ENCODE measurements around the gene SVIL. TPM values are rescaled to one million over a fixed set of nuclear protein-coding genes. Genes with fewer than 3 reads are reported as not detected.
"Not testable (repeated sequence)": the region's sequence is repeated elsewhere in the genome, so short reads cannot be mapped to it uniquely, and the experiment has no call there.

The SVIL gene
- total RNA-seq, 1 experiment from 2014 or later = 10.2 TPM

GRCh38 chr10:29522061-29522855, 112.5 kb downstream of the SVIL start:
- Histone ChIP-seq H3K27ac (peak overlapping the region; percentile 1; the same call in 1 of the 2 replicates), H3K4me3 (peak overlapping the region; percentile 13)
- DNase-seq (ENCODE audit: low read depth in 1 of 2, low spot score in 2 of 2) = peak in 1 of 2 experiments; percentile 37

GRCh38 chr10:29519659-29520058, 115.1 kb downstream of the SVIL start:
- no peak for DNase-seq (ENCODE audit: low read depth in 1 of 2, low spot score in 2 of 2)
- H3K4me1 ChIP-seq (replicated peaks) = peaks cover 16% of the 10 kb centered on the region
- H3K9me3 ChIP-seq (replicated peaks) = no peaks in the 10 kb centered on the region
- H3K4me3 ChIP-seq = no peak overlapping the region
- no peaks in the 10 kb centered on the region for H3K27me3 ChIP-seq (replicated peaks)
- peaks cover 22% of the 10 kb centered on the region; the same call in 1 of the 2 replicates for H3K36me3 ChIP-seq
- H3K27ac ChIP-seq = no peak overlapping the region

More at GRCh38 chr10:29522061-29522855, 112.5 kb downstream of the SVIL start:
- Histone ChIP-seq H3K4me1 (replicated peaks) (peaks cover 16% of the 10 kb centered on the region), H3K36me3 (peaks cover 22% of the 10 kb centered on the region; the same call in 1 of the 2 replicates), H3K27me3 (replicated peaks) (no peaks in the 10 kb centered on the region), H3K9me3 (replicated peaks) (no peaks in the 10 kb centered on the region)

GRCh38 chr10:29517352-29517923, 117.3 kb downstream of the SVIL start:
- Histone ChIP-seq H3K27me3 (replicated peaks) (no peaks in the 10 kb centered on the region), H3K27ac (no peak overlapping the region), H3K36me3 (peaks cover 13% of the 10 kb centered on the region; the same call in 1 of the 2 replicates), H3K9me3 (replicated peaks) (no peaks in the 10 kb centered on the region), H3K4me3 (no peak overlapping the region), H3K4me1 (replicated peaks) (peaks cover 10% of the 10 kb centered on the region)
- DNase-seq (ENCODE audit: low read depth in 1 of 2, low spot score in 2 of 2) = peak; percentile 48 to 65

- H3K9me3 ChIP-seq (replicated peaks) = not testable (repeated sequence)
These were observed 118.3 kb downstream of the SVIL start for GRCh38 chr10:29516309-29516932.

GRCh38 chr10:29515879-29516278, 118.9 kb downstream of the SVIL start:
- H3K9me3 ChIP-seq (replicated peaks); DNase-seq (ENCODE audit: low read depth in 1 of 2, low spot score in 2 of 2): not testable (repeated sequence)
- H3K36me3 ChIP-seq = peaks cover 10% of the 10 kb centered on the region

More at GRCh38 chr10:29516309-29516932, 118.3 kb downstream of the SVIL start:
- peaks cover 12% of the 10 kb centered on the region for H3K36me3 ChIP-seq
- H3K27me3 ChIP-seq (replicated peaks); H3K4me3 ChIP-seq; H3K27ac ChIP-seq; H3K4me1 ChIP-seq (replicated peaks); DNase-seq (ENCODE audit: low read depth in 1 of 2, low spot score in 2 of 2): not testable (repeated sequence)

GRCh38 chr10:29515104-29515503, 119.7 kb downstream of the SVIL start:
- H3K27ac ChIP-seq; H3K4me3 ChIP-seq; H3K4me1 ChIP-seq (replicated peaks); H3K36me3 ChIP-seq; H3K27me3 ChIP-seq (replicated peaks); DNase-seq (ENCODE audit: low read depth in 1 of 2, low spot score in 2 of 2); H3K9me3 ChIP-seq (replicated peaks): not testable (repeated sequence)

More at GRCh38 chr10:29515879-29516278, 118.9 kb downstream of the SVIL start:
- not testable (repeated sequence) for H3K27me3 ChIP-seq (replicated peaks); H3K4me1 ChIP-seq (replicated peaks); H3K27ac ChIP-seq; H3K4me3 ChIP-seq

GRCh38 chr10:29514306-29514705, 120.5 kb downstream of the SVIL start:
- no peak overlapping the region for H3K4me3 ChIP-seq
- H3K9me3 ChIP-seq (replicated peaks) = no peaks in the 10 kb centered on the region
- no peak for DNase-seq (ENCODE audit: low read depth in 1 of 2, low spot score in 2 of 2)
- peaks cover 2% of the 10 kb centered on the region for H3K4me1 ChIP-seq (replicated peaks)
- H3K36me3 ChIP-seq = peaks cover 7% of the 10 kb centered on the region
- no peaks in the 10 kb centered on the region for H3K27me3 ChIP-seq (replicated peaks)
- H3K27ac ChIP-seq = no peak overlapping the region

GRCh38 chr10:29512425-29512974, 122.3 kb downstream of the SVIL start:
- no peak overlapping the region for H3K27ac ChIP-seq
- H3K36me3 ChIP-seq = peaks cover 3% of the 10 kb centered on the region
- no peaks in the 10 kb centered on the region for H3K9me3 ChIP-seq (replicated peaks)
- H3K4me1 ChIP-seq (replicated peaks) = peaks cover 7% of the 10 kb centered on the region
- no peak overlapping the region for H3K4me3 ChIP-seq
- no peaks in the 10 kb centered on the region for H3K27me3 ChIP-seq (replicated peaks)
- DNase-seq (ENCODE audit: low read depth in 1 of 2, low spot score in 2 of 2) = no peak

- H3K36me3 ChIP-seq; DNase-seq (ENCODE audit: low read depth in 1 of 2, low spot score in 2 of 2); H3K27me3 ChIP-seq (replicated peaks); H3K27ac ChIP-seq; H3K9me3 ChIP-seq (replicated peaks); H3K4me3 ChIP-seq; H3K4me1 ChIP-seq (replicated peaks): not testable (repeated sequence)
These were observed 123.0 kb downstream of the SVIL start for GRCh38 chr10:29511806-29512205.

- not testable (repeated sequence) for H3K4me3 ChIP-seq; H3K9me3 ChIP-seq (replicated peaks); H3K4me1 ChIP-seq (replicated peaks); DNase-seq (ENCODE audit: low read depth in 1 of 2, low spot score in 2 of 2); H3K27me3 ChIP-seq (replicated peaks); H3K27ac ChIP-seq; H3K36me3 ChIP-seq
These were observed 124.2 kb downstream of the SVIL start for GRCh38 chr10:29510483-29511157.

GRCh38 chr10:29508554-29509244, 126.1 kb downstream of the SVIL start:
- H3K9me3 ChIP-seq (replicated peaks) = no peaks in the 10 kb centered on the region
- H3K27me3 ChIP-seq (replicated peaks) = no peaks in the 10 kb centered on the region
- no peak overlapping the region for H3K27ac ChIP-seq
- peaks cover 7% of the 10 kb centered on the region for H3K4me1 ChIP-seq (replicated peaks)
- peaks cover 3% of the 10 kb centered on the region for H3K36me3 ChIP-seq
- no peak for DNase-seq (ENCODE audit: low read depth in 1 of 2, low spot score in 2 of 2)
- no peak overlapping the region for H3K4me3 ChIP-seq

- H3K4me3 ChIP-seq; H3K9me3 ChIP-seq (replicated peaks); H3K27me3 ChIP-seq (replicated peaks); DNase-seq (ENCODE audit: low read depth in 1 of 2, low spot score in 2 of 2); H3K4me1 ChIP-seq (replicated peaks); H3K36me3 ChIP-seq; H3K27ac ChIP-seq: not testable (repeated sequence)
These were observed 127.0 kb downstream of the SVIL start for GRCh38 chr10:29507750-29508149.

- H3K27ac ChIP-seq; H3K4me3 ChIP-seq; H3K9me3 ChIP-seq (replicated peaks); H3K27me3 ChIP-seq (replicated peaks); H3K36me3 ChIP-seq; DNase-seq (ENCODE audit: low read depth in 1 of 2, low spot score in 2 of 2): not testable (repeated sequence)
- H3K4me1 ChIP-seq (replicated peaks) = peaks cover 18% of the 10 kb centered on the region
These were observed 128.3 kb downstream of the SVIL start for GRCh38 chr10:29506324-29506921.

Measured in SJSA1 (cell line).